Measurements from ENCODE around the gene RAB14. TPM values are rescaled to one million over a fixed set of nuclear protein-coding genes. Genes with fewer than 3 reads are reported as not detected.

The RAB14 gene
- 37.8 TPM for total RNA-seq (ENCODE audit: insufficient read depth, low replicate concordance)

DNA sequence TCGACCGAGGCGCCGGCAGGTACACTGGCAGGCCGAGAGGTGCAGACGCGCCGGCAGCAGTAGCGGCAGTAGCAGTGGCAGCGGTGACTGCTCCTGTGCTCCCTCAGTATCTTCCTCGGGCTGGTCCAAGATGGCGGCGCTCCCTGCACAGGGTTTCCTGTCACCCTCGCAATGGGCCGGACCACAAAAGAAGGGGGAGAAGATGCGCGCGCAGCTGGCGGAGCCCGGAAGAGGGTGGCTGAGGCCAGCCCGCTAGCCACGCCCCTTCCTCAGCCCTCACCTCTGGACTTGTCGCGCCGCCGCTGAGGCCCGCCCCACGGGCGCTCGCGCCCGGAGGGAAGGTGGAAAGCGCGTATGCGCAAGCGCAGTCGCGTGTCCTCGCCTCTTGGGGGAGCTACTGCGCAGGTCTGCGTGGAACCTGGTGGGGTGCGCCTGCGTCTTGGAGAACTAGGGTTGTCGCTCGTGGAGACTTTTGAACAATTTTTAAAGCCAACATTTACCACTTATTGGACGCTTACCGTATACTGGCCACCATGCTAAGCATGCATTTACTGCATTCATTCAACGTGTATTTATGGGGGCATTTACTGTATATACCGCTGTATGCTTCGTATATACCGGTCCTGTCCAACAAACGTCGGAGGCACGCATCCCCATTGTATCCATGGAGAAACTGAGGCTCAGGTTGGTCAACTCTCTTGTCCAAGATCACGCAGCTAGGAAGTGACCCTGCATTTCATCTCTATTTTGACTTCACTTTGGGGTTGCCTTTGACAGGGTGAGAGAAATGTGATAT is at the start of gene RAB14:
Gene RAB14 (minus strand): TSS at position 132 of the 796 bp plus-strand sequence. CDS start 8,457 bp downstream, outside the sequence.
- DNase-seq (ENCODE audit: low spot score): peak; percentile 99

DNA sequence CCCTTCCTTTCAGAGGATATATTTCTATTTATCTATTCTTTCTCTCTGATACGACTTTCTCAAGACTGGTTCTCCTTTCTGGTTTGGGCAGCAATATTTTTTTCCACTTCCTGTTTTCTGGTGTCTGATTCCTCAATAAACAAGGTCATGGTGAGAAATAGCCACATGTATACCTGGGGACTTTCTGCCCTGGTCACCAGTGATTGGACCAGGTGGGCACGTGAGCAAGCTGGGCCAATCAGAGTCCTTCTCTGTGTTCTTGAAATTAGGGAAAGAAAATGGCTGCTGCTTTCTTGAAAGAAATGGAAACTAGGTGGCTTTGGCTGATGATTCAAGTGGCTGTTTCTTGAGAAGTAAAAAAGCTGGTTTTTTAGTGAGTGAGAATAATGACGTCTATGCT is 47.9 kb upstream of the RAB14 start:
- no peak for DNase-seq (ENCODE audit: low spot score)

DNA sequence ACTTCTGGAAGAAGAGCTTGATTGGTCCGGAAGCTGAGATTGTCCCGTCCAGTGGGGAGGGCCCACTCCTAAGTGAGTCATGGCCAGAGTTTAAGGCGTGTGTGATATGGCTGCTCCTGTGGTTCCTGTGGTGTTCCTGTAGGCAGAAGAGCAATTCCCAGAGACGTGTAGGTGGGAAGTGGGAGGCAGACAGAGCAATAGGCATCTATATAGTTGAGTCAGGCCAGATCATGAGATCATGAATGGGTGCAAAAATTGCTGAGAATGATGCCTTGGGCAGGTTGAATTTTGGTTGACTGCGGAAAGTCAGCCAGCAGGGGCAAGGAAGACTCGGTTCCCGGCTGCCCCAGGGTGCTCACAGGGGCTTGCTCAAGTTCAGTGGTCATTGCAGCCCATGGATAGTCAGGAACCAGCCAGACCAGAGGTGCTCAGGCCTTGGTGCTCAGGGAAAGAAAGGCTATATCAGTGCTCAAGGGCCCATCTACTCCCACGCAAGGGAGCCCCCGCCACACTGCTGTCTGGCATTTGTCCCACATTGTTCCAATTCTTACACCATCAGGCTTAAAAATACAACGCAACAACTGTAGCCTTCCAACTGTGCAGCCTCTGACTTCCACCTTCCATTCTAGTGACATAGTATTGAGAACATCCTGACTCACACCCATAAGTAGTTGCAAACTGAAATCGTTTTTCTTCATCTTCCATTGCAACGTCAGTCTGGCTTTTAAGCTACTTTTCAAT is 45.3 kb upstream of the RAB14 start:
- DNase-seq (ENCODE audit: low spot score): no peak

DNA sequence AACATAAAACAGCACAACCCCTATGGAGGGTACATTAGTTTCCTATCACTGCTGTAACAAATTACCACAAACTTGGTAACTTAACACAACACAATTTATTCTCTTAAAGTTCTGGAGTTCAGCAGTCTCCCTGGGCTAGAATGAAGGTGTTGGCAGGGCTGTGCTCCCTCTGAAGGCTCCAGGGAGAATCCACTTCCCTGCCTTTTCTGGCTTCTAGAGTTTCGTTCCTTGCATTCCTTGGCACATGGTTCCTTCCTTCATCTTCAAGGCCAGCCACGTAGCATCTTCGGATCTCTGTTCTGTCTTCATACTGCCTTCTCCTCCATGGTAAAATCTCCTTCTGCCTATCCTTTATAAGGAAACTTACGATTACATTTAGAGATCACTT is 41.3 kb upstream of the RAB14 start:
- no peak for DNase-seq (ENCODE audit: low spot score)

DNA sequence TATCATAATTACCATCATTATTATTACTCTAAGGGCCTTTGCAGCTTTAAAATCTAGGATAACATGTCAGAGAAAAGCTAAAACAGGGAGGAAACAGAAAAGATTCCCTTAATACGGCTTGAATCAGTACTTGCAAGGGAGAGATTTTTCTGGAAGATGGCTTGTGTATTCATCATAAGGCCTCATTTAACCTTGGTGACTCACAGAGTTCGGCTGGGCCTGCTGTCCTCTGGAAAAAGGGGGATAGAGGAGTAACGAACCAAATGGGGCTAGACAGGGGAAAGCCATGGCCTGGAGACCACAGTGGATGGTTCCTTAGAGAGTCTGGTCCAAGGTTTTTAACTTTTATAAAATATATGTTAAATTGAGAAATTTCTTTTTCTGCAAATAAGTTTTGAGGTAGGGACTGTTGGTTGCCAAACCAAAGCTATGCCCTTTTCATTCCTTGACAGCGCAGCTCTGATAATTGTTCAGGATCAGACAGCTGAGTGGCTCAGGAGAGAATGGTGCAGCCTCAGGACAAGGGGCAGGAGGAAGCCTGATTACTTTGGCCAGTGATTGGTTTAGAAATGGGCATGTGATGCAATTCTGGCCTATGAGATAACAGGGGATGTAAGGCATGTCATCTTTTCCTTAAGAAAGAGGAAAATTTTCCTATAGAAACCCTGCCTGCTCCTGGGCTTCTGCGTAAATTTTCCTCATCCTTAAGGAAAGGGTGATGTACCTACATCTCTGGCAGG is 40.7 kb upstream of the RAB14 start:
- no peak for DNase-seq (ENCODE audit: low spot score)

DNA sequence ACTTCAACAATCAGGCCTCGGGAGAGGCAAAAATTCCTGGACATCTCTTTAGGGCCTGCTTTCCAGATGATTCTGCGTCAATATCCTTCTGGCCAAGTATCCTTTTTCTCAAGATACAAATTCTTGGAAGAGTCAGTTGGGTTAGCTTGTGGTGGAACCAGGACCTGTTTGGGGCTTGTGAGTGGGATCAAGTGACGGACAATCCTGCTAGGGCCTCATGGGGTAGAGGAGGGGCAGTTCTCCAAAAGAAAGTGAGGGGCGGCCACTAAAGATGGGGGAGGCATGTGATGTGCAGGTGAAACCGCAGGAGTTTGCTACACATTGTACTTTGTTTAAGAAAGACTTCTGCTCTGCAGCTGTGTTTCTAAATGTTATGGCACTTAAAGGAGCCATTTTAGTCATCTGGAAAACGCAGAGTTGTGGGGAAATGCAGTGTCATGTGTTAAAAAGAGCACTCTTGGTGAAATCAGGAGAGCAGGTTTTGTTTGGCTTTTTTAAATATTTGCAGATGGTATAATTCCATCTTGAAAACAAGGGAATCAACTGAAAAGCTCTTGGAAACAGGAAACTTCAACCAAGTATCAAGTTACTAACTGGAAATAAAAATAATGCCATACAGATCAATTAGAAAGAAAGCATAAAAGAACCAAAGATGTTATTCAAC is 38.9 kb upstream of the RAB14 start:
- DNase-seq (ENCODE audit: low spot score): no peak

DNA sequence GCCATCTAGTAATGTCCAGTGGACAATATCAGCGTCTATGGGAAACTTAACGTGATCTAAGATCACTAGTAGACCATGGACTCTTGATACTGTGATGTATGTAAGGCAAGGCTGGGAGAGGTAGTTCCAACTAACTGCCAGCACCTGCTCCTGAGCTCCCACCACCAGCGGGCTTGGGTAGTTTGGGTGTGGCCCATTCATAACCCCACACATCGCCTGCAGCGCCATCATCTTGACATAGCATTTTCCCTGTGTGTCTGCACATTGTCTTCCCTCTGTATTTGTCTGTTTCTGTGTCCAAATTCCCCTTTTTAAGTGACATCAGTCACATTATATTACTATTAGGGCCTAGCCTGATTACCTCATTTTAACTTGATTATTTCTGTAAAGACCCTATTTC is 38.2 kb upstream of the RAB14 start:
- DNase-seq (ENCODE audit: low spot score): no peak

DNA sequence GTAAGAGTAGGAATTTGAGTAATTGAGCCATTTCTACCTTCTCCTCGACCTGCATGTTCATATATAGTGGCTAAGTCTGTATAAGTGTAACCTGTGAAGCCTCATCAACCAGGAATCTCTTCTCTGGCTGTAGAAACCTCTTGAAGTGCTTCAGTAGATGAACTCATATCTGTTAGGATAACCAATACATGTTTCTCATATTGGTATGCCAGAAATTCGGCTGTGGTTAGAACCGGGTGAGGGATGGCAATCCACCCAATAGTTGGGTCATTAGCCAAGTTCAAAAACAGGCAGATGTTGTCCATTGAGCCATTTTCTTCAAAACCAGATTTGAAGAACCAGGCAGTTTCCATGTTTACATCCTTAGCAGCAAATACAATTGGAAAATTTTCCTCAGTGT is 37.4 kb upstream of the RAB14 start:
- no peak for DNase-seq (ENCODE audit: low spot score)

DNA sequence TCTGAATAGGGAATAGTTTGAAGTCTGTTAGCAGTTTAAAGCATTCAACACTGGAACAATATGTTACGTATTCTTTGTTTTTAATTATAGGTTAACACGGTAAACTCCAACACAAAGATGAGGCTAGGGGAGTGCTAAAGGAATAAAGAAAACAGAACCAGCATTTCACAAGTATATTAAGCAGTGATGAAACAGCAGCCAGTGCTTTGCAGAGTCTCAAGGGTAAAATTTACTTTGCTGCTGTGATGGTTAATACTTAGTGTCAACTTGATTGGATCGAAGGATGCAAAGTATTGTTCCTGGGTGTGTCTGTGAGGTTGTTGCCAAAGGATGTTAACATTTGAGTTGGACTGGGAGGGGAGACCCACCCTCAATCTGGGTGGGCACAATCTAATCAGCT is 36.2 kb upstream of the RAB14 start:
- no peak for DNase-seq (ENCODE audit: low spot score)

DNA sequence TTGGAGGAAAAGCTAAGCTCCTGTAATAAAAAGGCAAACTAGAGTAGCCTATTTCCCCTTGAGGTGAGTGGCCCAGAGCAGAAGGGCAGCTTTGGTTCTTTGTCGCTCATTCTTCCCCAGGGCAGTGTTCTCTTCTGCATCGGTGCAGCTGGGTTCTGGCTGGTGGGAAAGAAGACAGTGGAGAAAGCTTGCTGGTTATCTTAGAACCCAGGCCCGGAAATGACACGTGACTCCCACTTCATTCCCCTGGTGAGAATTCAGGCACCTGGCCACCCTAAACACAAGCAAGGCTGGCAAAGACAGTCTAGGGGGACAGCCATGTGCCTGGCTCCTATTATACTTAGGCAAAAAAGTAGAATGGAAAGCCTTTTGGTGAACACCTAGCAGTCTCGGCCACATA is 33.8 kb upstream of the RAB14 start:
- DNase-seq (ENCODE audit: low spot score): no peak

DNA sequence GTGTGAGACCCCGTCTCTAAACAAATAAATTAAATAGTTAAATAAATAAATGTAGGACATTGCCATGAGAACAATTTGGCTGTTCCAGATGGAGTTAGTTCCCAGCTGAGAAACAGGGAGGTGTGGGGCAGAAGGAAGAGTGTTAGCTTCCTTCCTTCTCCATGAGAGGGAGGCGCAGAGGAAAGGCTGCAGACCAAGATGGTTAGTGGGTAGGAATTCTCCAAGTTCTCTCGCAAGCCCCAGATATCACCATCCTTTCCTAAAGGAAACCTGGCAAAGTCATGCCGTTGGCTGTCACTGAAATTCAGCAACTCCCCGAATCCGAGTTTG is 33.1 kb upstream of the RAB14 start:
- no peak for DNase-seq (ENCODE audit: low spot score)

DNA sequence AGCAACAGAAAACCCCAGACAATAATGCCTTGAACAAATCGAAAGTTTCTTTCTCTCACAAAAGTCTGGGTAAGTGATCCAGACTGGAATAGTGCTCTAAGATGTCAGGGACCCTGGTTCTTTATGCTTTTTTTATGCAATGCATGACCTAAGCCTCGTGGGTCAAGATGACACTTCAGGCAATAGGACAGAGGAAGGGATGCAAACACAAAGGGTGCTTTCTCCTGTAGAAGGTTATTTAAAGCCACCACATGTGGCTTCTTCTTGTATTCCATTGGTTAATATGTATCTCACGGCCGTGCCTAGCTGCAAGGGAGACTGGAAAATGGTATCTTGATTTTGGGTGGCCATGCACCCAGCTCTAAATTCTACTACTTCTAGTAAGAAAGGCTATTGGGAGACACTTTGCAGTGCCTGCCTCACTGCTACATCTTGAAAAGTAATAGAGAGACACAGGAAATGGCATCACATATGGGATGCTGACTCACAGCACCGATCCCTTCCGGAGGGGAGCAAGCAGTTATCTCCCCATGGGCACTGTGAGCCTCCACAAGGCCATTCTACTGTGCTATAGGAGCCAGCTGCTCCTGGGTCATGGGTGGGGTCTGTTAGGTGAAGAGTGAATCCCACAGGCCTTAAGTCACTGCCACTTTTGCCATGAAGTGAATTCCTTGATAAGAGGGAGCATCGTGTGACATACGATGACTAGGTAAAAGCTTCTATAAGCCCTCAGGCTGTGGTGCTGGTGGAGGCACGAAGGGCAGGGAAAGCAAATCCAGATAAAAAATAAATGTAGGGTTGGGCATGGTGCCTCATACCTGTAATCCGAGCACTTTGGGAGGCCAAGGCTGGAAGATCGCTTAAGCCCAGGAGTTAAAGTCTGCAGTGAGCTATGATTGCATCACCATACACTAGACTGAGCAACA is 32.5 kb upstream of the RAB14 start:
- no peak for DNase-seq (ENCODE audit: low spot score)

DNA sequence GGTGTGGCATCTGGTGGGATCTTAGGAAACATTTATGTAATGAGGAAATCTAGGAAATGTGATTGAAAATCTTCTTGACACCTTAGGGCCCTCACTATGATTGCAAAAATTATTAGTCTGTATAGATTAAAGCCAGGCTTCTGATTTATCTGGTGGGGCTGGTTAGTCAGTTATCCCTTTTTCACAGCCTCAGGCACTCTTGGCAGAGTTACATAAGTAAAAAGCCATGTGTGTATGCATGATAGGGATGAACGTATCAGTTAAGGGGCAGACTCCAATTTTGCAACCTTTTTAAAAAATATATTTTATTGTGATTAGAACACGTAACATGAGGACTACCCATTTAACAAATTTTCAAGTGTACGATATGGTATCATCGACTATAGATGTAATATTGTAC is 30.6 kb upstream of the RAB14 start:
- no peak for DNase-seq (ENCODE audit: low spot score)

DNA sequence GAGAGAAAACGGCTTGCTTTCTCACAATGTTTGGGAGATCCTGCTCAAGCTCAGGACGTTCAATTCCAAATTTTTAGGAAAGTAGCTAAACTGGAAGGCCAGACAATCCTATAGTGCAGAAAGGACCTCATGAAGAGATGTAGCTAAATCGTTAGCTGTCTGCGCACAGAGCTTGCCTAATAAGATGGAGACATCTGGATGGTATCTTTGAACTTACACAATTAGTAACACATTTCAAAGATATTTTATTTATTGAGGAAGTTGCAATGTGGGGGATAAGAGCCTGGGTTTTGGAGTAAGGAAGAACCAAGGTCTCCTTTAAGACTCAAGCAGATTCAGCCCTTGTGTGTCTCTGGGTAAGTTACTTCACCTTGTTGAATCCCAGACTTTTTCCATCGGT is 28.6 kb upstream of the RAB14 start:
- no peak for DNase-seq (ENCODE audit: low spot score)

DNA sequence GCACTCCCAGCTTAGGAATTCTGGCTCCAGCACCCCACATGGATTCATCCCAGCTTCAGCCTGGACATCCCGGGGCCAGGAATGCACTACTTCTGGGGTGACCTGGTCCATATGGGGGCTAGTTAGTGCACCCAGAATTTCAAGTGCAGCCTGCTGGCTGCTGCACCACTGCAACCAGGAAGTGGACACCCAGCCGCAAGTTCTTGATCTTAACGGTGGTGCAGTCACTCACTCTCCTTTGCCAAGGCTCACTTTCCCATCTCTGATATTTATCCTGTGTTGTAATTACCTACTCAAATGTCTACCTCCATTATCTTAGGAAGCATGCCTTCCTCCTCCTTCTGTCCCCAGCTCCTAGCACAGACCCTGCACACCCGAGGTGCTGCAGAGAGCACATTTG is 26.2 kb upstream of the RAB14 start:
- DNase-seq (ENCODE audit: low spot score): no peak

DNA sequence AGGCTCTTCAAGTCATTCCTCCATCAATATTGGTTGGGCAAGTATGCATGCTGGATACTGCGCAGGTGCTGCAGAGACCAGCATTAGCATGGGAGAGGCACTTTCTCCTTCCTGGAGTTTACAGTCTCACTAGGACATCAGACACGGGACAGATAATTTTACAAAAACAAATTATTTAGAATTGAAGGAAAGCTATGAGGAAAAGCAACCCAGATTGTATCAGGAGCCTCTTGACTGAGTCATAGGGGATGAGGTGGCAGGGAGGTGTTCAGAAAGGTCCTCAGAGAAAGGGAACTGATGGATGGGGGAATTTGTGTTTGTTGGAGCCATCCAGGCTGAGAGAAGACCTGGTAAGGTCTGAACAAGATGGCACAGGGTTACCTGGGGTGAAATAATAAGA is 24.5 kb upstream of the RAB14 start:
- DNase-seq (ENCODE audit: low spot score): no peak

DNA sequence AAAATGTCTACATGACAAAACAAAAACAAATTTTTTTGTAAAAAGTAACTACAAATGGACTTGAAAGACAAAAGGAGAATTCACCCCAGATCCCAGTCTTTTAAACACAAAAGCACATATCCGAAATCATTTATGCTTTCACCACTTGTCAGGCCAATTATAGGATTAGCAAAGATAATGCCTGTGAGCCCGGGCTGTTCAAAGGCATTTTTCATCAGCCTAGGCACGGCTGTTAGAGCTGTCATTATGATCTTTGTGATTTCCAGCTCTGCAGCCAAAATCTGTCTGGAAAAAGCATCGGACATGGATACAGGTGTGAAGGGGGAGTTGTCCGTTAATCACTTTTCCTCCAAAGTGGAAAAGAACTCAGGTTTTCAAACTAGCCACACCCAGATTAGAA is 23.6 kb upstream of the RAB14 start:
- no peak for DNase-seq (ENCODE audit: low spot score)

DNA sequence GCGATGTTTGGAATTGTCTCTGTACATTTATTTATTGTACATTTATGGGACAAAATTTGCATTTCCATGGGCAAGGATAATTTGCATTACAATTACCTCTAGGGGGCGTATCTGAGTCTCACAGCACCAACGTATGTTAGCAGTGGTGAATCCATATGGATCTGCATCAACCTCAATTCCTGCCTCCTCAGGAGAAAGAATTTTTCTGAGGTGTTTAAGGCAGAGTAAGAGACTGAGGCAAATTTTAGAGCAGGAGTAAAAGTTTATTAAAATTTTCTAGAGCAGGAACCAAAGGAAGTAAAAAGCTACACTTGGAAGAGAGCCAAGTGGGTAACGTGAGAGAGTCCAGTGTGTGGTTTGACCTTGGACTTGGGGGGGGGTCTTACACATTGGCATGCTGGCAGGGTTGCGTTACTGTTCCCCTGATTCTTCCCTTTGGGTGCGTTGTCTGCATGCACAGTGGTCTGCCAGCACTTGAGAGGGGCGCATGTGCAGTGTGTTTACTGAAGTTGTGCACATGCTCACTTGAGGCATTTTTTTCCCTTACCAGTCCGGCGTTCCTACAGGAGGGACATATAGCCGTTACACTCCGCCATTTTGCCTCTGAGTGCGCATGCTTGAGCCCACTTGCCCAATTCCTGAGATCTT is 21.0 kb upstream of the RAB14 start:
- no peak for DNase-seq (ENCODE audit: low spot score)

DNA sequence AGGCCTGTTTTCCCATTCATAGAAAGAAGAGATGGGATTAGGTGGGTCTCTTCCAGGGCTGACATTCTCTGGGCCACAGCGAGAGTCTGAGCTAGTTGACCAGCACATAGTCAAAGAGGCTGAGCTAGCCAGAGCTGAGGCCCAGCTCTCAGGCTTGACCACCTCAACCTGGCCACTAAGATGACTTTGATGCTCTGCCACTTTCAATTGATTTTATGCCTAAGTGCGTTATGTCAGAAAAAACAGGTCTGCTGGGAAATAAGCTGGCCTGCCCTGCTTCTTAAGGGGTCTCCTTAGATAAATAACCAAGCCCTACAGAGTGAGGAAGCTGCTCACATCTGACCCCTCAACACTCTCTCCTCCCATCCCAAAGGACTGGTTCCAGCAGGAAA is 20.0 kb upstream of the RAB14 start:
- DNase-seq (ENCODE audit: low spot score): no peak

DNA sequence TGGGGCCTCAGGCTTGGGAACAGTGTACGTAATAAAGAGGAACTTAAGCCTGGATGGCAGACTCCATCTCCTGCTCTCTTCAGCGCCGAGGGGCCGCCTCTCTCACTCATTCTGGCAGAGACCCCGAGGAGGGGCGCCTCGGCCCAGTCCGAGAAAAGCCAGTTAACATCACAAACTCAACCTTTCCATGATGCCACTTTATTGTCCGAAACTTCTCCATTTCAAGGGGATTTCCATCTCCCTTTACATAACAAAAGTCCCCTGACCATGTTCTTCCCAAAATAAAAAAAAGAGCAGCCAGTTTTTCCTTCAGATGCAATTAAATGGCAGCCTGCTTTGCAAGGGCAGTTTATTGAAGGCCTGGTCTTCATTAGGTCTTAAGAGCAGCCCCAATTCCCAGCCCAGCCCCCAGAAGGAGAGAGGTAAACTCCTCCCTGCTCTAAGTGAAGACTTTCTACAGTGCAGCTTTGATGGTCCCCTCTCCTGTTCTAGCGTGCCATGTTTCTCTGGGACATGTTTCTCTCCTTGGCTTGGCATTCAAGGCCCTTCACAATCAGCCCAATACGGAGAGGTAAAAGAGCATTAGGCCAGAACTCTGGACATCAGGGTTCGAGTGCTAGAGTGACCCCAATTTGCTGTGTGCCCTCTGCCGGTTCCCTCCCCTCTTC is 19.5 kb upstream of the RAB14 start:
- DNase-seq (ENCODE audit: low spot score): peak; percentile 28
